SK-N-DZ (cell line): Measurements from ENCODE around the gene PITPNM1.

ENCODE experiments used
- DNase-seq: peaks from one replicate; pipeline ENCODE4 v3.0.0-alpha.2; 2015; ENCODE audit warnings: low spot score

PITPNM1 gene

GRCh38 chr11:67503119-67504004, 1.8 kb downstream of the PITPNM1 start:
- no peak for DNase-seq

- no peak for DNase-seq
Observed at GRCh38 chr11:67502328-67502979, 2.7 kb downstream of the PITPNM1 start.

GRCh38 chr11:67501854-67502253, 3.3 kb downstream of the PITPNM1 start:
- DNase-seq, result no peak

GRCh38 chr11:67500831-67501715, 4.1 kb downstream of the PITPNM1 start:
- DNase-seq, result no peak

DNA sequence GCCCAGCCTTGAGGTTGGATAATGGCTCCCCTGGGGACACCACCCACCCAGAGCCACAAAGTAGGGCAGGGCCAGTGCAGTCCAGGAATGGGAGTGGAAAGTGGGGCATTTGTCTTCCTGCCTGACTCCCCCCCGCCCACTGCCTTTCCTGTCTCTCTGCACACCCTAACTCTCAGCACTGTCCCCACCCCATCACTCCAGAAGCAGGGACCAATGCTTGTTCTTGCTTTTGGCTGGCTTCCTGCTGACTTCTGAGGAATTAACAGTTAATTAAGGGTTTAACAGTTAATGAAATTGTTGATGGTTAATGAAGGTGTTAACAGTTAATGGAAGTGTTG, 4.7 kb downstream of the PITPNM1 start:
- DNase-seq, result no peak

- DNase-seq, result no peak
Observed at GRCh38 chr11:67499808-67500483, 5.2 kb downstream of the PITPNM1 start.

- no peak for DNase-seq
Observed at GRCh38 chr11:67498544-67498972, 6.6 kb downstream of the PITPNM1 start.

GRCh38 chr11:67497656-67498291, 7.4 kb downstream of the PITPNM1 start:
- DNase-seq, result no peak

DNA sequence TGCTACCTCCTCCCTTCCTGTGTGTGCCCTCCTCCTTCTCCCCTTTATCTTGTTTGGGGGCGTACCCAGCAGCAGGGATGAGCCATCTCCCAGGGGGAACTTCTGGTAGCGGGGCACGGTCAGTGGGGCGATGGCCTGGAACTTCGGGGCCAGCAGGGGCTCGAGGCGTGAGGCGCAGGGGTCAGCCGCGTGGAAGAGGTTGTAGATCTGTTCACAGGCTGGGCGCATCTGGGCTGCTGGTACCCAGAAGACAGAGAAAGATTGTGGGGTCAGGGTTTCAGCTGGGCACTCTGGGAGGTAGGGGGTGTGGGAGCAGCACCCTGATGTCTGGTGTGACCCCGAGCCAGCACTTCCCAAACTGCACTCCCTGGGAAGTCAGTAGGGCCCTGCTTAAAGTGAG, 9.1 kb downstream of the PITPNM1 start:
- DNase-seq, result no peak

DNA sequence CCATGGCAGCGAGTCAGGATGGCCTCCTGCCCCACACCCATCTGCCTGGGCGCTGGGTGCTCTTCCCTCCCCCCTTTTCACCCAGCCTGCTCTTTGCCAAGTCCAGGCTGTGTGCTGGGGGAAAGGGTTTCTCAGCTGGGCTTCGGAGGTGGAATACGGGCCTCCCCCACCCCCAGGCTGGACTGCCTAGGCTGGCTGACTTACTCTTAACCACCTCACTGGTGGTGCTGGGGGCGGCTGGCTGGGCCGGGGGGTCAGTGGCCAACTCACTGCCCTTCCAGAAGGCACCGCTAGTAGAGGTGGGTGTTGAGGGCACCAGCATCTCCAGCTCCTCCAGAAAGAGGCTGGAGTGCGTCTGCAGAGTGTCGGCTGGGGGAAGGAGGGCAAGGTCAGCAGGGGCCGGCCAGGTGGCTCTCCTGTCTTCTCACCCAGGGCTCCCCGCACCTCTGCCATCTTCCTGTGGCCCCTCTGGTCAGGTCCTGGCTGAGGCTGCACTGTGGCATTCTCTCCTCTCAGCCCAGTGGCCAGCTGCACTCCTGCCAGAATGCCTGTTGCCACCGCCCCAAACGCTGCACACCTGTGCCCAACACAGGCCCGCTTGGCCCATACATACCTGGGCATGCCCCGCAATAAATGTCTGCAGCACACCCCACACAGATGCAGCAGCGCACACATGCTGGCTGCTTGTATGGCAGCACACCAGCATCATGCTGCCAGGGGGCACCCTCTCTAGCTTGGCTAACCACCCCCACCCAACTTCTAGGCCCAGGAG, 9.7 kb downstream of the PITPNM1 start:
- no peak for DNase-seq

GRCh38 chr11:67494371-67495233, 10.6 kb downstream of the PITPNM1 start:
- no peak for DNase-seq

DNA sequence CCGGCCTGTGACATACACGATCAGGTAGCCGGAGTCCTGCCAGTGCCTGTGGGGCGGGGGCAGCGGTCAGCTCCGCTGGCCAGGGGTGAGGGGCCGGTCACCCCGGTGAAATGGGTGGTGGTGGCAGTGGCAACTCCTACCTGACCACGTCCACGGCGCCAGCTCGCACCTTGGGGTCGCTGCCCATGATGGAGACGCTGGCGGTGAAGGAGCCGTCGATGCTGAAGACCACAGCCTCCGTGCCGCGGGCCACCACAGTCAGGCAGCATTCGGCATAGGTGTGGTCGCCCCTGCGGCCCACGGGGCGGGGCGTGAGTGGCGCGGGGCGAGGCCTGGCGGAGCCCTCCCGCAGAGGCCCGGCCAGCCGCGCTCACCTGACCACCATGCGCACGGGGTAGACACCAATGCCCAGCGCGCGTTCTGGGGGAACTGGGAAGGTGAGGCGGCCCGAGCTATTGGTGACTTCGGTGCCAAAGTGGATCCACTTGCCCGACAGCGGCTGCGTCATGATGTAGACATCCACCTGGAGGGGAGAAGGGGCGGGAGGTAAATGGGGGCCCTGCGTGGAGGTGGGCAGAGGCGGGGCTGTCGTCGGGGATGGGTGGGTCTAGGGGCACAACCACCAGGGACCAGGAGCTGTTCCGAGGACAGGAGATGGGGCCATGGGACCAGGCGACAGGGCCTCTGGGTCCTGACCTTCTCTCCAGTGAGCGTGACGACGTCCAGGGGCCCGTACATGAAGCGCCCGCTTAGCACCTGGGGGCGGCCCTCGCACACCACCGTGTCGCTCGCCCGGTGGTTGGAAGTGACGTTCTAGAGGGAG, 11.4 kb downstream of the PITPNM1 start:
- DNase-seq, result no peak

DNA sequence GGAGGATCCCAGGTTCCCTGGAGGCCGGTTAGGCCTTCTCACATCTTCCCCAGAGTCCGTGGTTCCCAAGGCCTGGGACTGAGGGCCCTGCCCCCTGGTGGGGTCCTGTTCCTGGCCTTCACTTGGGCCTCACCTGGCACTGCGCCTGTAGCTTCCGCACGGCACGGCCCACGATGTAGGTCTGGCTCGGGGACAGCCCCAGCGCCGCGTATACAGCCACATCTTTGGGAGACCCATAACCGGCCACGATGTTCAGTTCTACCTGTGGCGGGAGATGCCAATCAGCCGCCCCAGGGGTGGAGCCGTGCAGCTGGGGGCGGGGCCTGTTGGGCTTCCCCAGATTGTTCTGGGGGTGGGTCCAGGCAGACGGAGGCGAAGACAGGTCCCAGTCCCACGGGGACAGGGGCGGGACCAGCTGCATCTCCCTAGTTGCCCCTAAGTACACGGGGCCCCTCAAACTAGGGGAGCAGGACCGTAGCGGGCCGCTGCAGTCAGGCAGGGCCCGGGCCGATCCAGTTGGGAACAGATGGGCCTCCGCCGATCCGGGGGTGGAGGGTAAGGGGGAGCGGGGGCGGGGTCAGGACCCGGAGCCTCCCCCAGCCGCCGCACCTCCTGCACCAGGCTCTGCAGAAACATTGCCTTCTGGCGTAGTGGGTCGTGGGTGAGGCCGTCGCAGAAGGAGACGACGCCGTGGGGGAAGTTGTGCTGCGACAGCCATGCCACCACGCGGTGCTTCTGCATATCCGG, 12.2 kb downstream of the PITPNM1 start:
- no peak for DNase-seq

GRCh38 chr11:67492069-67492727, 13.0 kb downstream of the PITPNM1 start:
- no peak for DNase-seq

GRCh38 chr11:67491276-67492068, 13.7 kb downstream of the PITPNM1 start:
- no peak for DNase-seq

DNA sequence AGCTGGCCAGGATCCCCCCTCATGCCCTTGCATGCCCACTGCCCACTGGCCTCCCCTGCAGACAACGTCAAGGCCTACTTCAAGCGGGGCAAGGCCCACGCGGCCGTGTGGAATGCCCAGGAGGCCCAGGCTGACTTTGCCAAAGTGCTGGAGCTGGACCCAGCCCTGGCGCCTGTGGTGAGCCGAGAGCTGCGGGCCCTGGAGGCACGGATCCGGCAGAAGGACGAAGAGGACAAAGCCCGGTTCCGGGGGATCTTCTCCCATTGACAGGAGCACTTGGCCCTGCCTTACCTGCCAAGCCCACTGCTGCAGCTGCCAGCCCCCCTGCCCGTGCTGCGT, 14.5 kb downstream of the PITPNM1 start:
- DNase-seq, result no peak
